GM12801 (cell line): ENCODE data around the gene GCC1.

Experiments used
- TF ChIP-seq, protein P1 (sequence below): IDR thresholded peaks from one replicate; pipeline ENCODE4 v1.5.1; 2011; ENCODE audit warnings: control low read depth; ENCODE audit not compliant: insufficient read length; ENCODE audit errors: extremely low read depth

The GCC1 gene

DNA sequence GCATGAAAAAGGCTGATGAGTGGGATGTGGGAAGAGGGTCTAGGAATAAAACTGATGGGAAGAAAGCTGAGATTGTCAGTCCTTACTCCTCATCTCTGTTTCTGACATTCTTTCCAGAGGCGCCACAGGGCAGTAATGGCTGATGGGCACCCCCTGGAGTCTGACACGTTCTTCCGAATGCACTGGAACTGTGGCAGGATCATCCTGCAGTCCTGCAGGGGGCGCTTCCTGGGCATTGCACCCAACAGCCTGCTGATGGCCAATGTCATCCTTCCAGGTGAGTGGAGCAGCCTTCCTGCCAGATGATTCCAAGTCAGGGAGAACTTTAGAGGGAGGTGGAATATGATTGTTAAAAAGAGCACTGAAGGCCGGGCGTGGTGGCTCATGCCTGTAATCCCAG, 12.9 kb upstream of the GCC1 start:
- TF ChIP-seq, protein P1, sequence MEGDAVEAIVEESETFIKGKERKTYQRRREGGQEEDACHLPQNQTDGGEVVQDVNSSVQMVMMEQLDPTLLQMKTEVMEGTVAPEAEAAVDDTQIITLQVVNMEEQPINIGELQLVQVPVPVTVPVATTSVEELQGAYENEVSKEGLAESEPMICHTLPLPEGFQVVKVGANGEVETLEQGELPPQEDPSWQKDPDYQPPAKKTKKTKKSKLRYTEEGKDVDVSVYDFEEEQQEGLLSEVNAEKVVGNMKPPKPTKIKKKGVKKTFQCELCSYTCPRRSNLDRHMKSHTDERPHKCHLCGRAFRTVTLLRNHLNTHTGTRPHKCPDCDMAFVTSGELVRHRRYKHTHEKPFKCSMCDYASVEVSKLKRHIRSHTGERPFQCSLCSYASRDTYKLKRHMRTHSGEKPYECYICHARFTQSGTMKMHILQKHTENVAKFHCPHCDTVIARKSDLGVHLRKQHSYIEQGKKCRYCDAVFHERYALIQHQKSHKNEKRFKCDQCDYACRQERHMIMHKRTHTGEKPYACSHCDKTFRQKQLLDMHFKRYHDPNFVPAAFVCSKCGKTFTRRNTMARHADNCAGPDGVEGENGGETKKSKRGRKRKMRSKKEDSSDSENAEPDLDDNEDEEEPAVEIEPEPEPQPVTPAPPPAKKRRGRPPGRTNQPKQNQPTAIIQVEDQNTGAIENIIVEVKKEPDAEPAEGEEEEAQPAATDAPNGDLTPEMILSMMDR, result no peak

DNA sequence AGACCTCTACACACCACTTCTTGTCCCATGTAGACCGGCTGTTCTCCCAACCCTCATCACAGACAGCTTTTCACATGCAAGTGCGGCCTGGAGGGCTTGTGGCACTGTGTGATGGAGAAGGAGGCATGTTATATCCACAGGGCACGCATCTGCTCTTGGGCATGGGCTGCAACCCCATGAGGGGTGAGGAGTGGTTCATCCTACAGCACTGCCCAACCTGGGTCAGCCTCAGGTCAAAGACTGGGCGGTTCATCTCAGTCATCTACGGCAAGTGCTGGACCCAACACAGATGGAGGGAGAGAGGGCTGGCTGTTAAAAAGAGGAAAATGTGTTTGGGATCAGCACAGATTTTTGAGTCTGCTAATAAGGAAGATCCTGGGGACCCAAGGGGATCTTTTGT, 10.3 kb upstream of the GCC1 start:
- TF ChIP-seq, protein P1, result no peak

DNA sequence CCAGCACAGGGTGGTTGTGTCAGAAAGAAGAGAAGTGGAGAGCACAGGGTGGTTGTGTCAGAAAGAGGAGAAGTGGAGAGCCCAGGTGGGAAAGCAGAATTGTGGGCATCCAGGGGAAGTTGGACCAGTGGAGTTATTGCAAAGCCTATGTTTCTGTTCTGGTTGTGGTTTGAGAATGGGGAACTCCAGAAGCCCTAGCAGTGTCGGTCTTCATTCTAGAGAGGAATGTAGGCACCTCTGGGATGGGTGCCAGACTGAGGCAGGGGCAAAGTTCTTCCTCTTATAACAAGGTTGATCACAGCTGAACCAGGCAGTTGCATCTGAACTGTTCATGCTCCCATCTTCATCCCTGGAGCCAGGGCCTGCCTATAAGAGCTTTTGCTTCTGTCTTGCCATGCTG, 9.1 kb upstream of the GCC1 start:
- TF ChIP-seq, protein P1, result no peak

DNA sequence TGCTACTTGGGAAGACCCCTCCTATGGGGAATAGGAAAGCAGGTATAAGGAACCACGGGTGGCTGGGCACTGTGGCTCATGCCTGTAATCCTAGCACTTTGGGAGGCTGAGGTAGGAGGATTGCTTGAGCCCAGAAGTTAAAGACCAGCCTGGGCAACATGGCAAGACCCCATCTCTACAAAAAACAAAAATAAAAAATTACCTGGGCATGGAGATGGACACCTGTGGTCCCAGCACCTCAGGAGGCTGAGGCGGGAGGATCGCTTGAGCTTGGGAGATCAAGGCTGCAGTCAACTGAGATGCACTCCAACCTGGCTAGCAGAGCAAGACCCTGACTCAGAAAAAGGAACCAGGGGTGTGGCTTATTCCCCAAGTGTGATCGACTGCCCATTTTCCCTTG, 7.2 kb upstream of the GCC1 start:
- TF ChIP-seq, protein P1, result no peak

DNA sequence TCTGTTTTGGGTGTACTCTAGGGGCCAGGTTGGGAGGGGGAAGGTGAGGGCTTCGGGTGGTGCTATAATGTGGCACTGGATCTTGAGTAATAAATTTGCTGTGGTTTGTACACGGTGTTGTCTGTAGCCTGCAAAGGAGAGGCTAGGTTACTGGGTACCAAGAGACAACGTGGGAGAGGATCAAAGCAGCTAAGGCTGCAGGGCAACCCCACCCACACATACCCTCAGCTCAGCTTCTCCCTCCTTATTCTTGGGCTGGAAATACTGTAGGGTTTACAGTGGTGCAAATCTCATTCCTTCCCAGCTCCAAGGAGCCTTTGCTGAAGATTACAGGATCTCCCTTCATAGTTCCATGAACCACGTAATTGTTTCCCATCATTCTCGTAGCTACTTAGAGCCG, 6.2 kb upstream of the GCC1 start:
- TF ChIP-seq, protein P1, result no peak

DNA sequence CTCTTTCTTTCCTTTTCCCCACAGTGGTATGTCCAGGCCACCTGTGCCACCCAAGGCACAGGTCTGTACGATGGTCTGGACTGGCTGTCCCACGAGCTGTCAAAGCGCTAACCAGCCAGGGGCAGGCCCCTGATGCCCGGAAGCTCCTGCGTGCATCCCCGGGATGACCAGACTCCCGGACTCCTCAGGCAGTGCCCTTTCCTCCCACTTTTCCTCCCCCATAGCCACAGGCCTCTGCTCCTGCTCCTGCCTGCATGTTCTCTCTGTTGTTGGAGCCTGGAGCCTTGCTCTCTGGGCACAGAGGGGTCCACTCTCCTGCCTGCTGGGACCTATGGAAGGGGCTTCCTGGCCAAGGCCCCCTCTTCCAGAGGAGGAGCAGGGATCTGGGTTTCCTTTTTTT, 5.8 kb upstream of the GCC1 start:
- TF ChIP-seq, protein P1, result no peak

DNA sequence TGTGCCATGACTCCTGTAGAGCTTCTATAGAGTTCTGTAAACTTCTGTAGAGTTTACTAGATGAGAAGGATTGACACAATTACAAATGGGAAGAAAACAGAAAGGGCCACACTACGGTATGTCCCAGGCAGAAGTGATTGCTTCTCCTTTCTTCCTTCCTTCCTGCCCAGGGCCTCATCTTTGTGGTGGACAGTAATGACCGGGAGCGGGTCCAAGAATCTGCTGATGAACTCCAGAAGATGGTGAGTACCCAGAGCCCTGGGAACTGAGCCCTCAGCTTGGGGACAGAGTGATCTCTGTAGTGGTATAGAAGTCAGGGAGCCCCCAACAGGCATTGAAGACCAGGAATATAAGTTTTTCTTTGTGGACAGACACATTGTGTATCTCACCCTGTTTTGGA, 4.5 kb upstream of the GCC1 start:
- TF ChIP-seq, protein P1, result no peak
